ENCODE measurements around the gene AP3B2. TPM values are rescaled to one million over a fixed set of nuclear protein-coding genes. Genes with fewer than 3 reads are reported as not detected.
"Not testable (repeated sequence)": the region's sequence is repeated elsewhere in the genome, so short reads cannot be mapped to it uniquely, and the experiment has no call there.

The AP3B2 gene
- polyA plus RNA-seq, 4 donors, result 1.6 to 3.4 (median 2.0) TPM

DNA sequence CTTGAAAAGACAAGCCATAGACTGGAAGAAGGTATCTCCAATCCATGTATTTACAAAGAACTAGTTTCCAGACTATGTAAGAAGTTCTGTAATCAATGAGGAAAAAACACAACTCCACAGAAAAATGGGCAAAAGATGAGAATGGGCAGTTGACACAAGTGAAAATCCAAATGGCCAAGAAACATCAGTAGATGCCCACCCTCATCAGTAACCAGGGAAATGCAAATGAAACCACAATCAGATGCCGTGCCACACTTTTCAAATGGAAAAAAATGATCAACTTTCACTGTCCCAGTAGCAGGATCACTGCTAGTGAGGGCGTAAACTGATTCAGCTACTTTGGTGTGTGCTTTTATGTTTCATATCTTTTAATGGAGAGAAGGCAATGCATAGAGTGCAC lies 58.0 kb downstream of the AP3B2 start:
- DNase-seq (ENCODE audit: low read depth in 4 of 4, low spot score in 3 of 4), result no peak

DNA sequence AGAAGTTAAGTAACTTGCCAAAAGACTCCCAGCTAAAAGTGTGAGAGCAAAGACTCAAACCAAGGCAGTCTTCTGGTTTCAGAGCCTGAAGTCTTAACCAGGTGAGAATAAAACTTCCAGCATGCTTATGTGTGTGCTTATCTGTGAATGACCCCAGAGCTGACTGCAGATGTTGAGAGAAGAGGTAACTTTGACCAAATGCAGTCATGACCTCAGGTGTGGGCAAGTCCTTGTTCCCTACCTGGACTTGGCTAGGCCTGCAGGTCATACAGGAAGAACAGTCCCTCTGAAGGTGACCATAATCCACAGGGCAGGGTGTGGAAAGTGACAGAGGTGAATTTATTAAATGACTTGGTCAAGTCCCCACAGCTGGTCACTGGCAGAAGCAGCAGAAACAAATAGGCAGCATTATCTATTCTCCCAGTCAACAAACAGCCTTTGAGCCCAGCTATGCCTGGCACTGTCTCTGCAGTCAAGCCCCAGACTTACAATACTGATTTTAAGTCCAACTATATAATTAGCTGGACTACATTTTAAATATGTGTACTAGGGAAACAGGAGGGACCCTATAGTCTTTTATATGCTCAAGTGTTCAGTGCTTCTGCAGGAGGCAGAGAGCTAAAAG lies 59.5 kb downstream of the AP3B2 start:
- DNase-seq (ENCODE audit: low read depth in 4 of 4, low spot score in 3 of 4), result no peak

DNA sequence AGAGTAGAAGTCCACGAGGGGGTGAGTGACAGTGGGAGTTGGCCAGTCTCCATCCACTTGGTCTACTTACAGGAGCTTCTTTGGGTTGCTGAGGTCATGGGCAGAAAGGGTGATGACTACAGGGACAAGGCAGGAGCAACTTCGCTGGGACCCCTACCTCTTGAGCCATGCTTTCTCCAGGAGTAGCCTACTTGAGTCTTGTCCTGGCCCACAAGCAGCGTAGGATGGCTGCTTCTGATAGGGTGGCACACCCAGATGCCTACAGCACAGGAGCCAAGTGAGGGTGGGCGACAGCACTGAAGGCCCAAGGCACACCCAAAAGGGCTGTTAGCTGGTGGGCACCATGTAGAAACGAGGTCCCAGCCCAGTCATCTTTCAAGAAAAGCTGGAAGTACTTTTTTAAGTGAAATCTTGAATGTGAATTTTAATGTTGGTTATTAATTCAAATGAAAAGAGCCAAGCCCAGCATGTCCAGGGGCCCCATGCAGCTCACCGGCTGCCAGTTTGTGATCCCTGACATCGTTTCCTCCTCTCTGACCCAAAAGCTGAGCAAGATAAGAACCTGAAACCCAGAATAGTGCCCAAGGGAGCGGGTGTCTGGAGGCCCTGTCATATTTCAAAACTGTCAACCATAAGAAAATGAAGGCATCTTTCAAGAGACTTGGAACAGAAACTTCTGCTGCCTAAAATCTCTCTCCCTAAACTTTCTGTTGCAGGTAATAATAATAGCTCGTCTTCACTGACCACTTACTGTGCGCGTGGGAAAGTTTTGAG lies 60.3 kb downstream of the AP3B2 start:
- DNase-seq (ENCODE audit: low read depth in 4 of 4, low spot score in 3 of 4), result no peak

DNA sequence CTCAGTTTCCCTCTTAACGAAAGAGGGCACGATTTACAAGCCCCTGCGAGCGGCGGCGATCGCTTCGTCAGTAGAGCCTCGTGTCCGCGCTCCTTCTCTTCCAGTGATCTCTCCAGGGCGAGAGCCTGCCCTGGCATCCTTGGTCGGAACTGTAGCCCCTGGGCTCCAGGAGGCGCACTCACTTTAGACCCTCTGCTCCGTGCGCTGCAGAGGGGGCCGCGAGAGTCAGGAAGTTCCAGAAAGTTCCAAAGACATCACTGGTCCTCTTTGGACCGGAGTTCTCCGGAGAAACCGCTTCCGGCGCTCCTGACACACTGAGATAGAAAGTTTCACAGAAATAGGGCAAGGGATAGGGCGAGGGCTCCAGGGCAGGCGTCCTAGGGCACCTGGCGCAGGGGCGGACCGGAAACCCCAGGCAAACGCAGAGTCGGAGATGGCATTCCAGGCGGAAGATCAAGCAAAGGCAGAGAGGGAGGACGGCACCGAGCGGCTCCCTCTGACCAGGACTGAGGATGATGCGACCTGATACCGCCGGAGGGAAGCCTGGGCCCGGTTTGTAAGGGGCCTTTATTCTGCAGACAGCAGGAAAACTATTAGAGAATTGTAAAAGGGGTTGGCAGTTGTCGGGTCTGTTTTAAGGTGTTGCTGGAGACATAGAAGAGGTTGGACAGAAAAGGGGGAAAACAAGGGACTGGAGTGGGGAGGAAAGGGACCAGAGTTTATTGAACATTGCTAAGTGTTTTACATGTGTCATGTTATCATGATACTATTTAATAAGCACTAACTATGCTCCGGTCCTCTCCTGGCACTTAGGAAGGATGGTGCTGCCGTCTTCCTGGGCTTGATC lies 61.2 kb downstream of the AP3B2 start:
- no peak for DNase-seq (ENCODE audit: low read depth in 4 of 4, low spot score in 3 of 4)

DNA sequence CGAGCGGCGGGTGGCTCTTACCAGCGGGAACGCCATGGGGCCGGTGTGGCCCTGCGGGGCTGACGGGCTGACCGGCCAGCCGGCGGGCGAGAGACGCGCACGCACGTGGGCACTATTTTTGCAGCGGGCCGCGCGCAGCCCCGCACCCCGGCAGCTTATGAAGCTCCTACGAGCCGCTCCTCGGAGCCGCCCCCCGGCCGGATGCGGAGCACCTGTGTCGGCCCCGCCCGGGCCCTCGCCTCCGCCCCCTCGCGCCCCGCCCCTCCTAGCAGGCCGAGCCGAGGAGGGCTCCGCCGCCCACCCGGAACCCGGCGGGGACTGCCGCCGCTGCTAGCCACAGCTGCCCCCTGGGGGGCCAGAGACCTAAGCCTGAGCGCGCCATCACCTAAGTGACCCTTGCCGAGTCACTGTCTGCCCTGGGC lies 61.8 kb downstream of the AP3B2 start:
- no peak for DNase-seq (ENCODE audit: low read depth in 4 of 4, low spot score in 3 of 4)

DNA sequence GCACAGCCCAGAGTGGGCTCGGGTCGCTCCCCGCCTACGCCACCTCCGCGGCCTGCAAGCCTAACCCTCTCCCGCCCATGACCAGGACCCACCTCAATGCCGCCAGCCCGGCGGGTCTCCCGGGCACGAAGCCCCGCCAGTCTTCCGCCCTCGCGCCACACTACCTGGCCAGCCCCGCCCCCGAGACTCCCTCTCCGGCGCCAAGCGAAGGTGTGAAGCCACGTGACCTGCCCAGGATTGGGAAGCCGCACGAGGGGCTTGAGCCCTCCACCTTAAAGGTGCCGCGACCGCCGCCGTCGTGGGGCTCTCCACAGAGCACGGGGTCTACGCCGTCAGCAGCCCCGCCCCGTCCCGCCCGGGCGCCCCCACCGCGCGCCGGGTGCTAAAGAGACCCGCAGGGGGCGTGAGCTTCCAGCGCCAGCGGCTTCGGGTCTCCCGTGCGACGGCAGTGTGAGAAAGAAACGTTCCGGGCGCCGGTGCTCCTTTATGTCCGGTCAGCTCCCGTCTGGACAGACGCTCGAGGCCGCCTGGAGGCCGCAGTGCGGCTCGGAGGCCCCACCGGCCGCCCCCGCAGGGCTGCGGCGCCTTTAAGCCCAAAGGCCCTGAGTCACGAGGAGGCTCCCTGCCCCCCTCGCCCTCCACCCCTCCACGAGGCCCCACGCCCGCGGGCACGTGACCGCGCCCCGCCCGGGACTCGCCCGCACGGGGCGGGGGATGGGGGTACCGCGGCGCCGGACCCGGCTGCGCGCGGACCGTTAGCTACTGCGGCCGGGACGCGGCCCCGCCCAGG lies 62.4 kb downstream of the AP3B2 start, which contains the start of gene CPEB1:
Gene CPEB1, minus strand, starts transcription at position 319 of the 790 bp plus-strand sequence. CDS start 18,904 bp downstream, outside the sequence.
- DNase-seq (ENCODE audit: low read depth in 4 of 4, low spot score in 3 of 4), result no peak

DNA sequence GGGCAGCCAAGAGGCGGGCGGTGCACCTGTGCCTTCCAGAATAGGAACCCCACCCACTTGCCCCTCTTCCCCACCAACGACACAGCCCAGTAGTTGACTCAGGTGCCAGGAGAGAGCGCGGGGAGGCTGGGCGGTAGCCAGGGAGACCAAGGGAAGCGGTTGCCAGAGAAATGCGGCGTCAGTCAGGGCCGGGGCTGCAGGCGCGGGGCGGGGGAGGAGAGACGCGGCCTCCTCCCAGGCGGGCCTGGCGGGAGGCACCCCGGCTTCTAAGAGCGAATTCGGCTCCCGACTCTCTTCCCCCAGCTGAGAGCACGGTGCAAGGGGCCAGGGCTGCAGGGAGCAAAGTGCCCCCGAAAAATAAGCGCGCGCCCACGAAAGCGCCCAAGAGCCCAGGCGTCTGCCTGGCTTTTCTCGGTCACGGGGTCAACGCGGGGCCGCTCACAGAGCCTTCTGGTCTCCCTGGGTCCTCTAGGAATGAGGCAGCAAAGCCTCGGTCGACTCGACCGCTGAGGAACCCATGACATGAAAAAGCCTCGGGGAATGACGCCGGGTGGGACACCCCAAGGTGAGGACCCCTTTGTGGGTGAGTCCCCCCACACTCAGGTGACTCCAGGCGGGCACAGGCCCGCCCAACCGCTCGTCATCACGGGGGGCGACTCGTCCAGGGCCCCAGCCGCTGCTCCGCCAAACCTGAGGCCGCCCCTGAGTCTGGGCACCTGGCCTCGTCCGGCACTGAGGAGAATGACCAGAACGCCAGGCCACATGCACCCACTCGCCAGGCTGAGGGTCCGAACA lies 63.2 kb downstream of the AP3B2 start:
- DNase-seq (ENCODE audit: low read depth in 4 of 4, low spot score in 3 of 4), result no peak

DNA sequence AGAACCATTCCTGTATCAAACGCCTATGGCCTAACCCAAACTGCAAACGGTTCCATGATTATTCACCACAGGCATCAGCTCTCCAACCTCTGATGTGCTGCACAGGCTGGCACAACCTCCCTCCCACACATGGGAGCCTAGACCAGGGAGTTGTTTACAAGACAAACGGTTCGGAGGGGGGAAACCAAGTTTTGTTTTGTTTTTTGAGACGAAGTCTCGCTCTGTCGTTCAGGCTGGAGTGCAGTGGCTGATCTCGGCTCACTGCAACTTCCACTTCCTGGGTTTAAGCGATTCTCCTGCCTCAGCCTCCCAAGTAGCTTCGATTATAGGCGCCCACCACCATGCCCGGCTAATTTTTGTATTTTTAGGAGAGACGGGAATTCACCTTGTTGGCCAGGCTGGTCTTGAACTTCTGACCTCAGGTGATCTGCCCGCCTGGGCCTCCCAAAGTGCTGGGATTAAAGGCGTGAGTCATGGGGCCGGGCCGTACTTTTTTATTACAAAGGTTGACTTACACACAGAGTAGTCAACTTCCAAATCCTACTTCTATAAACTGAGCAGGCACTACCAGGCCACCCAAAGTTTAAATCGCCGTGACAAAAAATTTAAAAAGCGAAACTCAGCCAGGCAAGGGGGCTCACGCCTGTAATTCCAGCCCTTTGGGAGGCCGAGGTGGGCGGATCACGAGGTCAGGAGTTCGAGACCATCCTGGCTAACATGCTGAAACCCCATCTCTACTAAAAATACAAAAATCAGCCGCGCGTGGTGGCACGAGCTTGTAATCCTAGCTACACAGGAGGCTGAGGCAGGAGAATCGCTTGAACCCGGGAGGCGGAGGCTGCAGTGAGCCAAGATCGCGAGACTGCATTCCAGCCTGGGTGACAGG lies 64.5 kb downstream of the AP3B2 start:
- not testable (repeated sequence) for DNase-seq (ENCODE audit: low read depth in 4 of 4, low spot score in 3 of 4)

DNA sequence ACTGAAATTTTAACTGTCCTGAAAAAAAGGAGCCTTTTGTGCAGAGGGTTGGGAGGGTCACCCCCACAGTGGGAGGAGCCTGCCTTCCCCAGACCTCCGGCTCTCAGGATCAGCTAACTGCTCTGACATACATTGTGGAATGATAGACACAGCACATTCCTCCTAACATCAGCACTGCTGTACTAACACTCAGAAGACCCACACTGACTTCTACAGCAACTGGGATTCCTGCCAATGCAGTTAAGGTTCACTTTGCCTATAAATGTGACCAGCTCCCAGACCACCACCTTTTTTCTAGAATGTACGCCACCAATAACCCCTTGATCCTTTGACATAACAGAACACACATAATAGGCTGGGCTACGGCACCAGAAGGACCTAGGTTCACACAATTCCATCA lies 65.7 kb downstream of the AP3B2 start:
- DNase-seq (ENCODE audit: low read depth in 4 of 4, low spot score in 3 of 4), result no peak

DNA sequence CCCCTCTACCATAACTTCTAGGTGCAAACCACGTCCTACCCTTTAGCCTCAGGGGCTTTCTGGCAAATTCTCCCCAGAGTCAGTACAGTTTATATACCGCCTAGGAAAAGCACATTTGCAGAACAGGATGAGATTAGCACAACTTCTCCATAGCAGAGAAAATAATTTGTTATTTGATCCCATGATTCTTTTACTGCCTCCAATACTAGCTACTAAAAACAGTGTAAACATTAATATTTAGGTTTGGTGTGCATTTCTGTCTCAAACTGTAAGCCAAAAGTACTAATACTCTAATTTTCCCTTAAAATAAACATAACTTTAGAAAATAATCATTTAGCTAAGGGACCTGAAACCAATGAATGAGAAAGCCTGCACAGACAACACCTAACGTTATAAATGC lies 67.0 kb downstream of the AP3B2 start:
- no peak for DNase-seq (ENCODE audit: low read depth in 4 of 4, low spot score in 3 of 4)

DNA sequence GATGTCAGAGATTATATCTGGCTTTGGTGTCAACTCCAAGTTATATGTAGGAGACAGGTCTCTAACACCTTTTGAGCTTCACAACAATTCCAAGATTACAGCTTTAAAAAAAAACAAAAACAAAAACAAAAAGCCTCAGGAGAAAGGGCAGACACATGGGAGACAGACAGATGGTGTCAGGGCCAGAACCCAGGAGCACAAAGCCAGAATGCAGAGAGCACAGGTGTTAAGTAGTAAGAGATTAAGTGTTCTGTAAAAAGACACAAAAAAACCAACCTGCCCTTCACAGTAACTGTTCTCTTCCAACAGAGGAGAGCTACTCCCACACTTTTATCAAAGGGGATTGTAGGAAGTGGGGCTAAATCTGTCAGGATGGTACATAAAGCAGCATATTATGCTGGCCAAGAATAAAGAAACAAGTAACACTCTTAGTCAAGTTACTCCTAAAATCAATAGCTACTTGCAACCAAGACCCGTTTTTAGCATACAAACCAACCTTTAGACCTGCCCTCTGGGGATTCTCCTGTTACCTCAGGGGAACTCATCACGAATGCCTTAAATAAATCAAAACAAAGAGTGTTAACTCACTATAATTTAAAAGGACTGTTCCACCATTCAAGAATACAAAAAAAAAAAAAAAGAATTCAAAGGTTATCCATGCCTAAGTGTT lies 68.4 kb downstream of the AP3B2 start:
- DNase-seq (ENCODE audit: low read depth in 4 of 4, low spot score in 3 of 4), result no peak

DNA sequence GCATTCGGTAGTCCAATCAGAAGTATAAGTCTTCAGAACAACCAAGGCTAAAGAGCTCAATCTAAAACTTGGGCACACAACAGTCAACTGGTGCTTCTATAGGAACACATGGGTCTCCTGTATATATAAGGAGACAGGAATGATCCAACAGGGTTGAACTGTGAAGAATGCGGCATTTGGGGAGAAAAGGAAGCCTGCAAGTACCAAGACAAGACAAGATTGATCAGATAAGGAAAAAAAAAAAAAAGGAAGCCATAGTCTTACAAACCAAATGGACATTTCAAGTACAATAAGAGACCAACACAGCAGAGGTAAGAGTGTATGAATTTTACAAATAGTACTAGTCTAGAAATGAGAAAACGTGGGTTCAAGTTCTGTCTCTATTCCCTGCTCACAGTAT lies 69.0 kb downstream of the AP3B2 start:
- no peak for DNase-seq (ENCODE audit: low read depth in 4 of 4, low spot score in 3 of 4)

DNA sequence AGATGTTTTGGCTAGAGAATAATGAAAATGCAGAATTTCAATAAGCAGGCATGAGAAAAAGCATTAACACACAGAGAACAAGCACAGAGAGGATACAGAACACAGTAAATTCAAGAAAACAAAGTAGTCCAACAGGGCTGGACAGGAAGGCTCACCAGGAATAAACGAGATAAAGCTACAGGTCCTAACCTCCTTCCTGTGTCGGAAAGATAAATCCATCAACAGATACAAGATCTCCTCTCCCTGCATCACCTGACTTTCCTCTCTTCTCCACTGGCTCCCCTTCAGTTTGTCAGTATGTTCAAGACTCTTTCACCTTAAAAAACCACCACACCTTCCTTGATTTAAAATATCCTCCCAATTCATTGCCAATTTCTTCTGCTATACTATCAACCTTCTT lies 73.9 kb downstream of the AP3B2 start:
- DNase-seq (ENCODE audit: low read depth in 4 of 4, low spot score in 3 of 4), result no peak

DNA sequence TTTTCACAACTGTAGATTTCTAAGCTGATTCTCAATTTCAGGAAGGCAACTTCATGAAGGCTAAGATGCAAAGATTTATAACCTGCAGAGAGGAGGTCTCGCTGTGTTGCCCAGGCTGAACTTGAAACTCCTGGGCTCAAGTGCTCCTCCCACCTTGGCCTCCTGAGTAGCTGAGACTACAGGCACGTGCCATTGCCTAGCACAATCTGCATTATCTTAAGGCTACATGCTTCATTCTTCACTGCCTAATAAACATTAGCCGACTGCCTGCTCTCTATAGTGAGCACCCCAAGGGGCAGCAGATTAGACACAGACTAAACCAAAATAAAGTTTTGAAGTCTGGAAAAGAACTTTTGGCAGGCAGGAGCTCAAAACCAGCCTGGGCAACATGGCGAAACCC lies 79.6 kb downstream of the AP3B2 start:
- DNase-seq (ENCODE audit: low read depth in 4 of 4, low spot score in 3 of 4), result no peak

DNA sequence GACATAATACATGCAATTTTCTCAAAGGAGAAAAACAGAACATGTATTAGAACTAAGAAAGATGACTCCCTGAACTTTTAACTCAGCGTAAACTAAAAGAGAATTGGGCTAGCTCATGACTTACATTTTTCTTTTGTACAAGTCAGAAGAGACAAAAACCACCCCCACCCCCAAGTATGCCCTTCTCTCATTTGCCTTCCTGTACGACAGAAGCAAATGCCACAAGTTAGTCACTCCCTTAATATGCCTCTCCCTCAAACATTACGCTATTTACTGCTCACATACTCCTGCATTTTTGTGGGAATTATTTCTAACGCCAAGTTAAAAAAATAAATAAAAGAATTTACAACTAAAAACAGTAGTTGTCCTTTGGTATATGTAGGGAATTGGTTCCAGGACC lies 84.5 kb downstream of the AP3B2 start:
- DNase-seq (ENCODE audit: low read depth in 4 of 4, low spot score in 3 of 4), result no peak

DNA sequence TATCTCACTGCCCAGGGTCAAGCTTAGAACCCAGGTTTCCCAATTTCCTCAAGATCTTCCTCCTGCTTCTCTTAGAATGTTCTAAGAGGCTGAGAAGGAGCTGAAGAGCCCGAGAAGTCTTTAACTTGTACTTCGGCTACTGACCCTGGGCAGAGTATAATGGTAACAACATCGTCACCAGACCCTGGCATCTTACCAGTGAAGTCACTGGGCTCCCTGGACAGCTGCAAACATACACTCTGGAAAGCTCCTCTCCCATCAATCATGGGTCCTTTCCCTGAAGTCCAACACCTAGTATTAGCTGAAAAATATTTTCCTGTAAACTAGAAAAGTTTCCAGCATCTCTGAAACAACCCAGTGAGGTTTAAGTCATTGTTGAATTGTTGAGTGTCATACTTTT lies 85.2 kb downstream of the AP3B2 start:
- no peak for DNase-seq (ENCODE audit: low read depth in 4 of 4, low spot score in 3 of 4)

DNA sequence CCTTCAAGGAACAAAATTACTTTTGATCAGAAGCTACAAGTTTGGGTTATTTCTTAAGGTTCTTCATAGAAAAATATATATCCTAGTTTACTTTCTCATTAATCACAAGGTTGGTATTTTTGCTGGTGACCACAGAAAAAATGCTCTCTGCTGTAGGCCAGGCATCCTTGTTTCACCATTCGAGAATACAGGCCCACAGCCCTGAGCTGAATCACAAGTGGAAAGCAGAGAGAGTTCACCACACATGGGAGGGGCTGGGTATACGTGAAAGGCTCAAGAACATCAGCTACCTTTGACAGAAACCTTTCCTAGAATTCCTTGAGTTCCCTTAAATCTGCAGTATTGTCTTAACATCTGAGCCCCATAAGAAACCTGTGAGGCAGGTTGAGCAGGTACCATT lies 85.7 kb downstream of the AP3B2 start:
- no peak for DNase-seq (ENCODE audit: low read depth in 4 of 4, low spot score in 3 of 4)

DNA sequence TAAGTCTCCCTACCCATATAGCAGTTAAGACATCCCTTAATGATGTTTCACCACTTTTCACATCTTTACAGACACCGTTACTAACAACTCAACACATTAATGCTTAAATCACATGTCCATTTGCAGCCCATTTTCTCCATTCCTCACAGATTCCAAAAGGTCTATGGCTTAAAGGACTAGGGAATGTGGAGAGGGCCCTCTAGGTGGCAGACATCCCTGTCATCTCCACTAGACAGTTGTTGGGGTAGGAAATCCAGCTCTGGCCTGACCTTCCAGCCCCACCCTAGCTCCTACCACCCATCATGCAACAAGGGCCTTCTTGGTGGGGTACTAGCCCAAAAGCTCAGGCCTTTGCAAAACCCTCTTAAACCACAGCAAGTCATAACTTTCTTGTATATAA lies 87.7 kb downstream of the AP3B2 start:
- DNase-seq (ENCODE audit: low read depth in 4 of 4, low spot score in 3 of 4), result no peak

All from left renal pelvis (tissue), 4 donors.